Coronary artery (tissue), 2 donors: Measurements from ENCODE around the gene TBX6.
"Not testable (repeated sequence)": the region's sequence is repeated elsewhere in the genome, so short reads cannot be mapped to it uniquely, and the experiment has no call there.

Source experiments
- DNase-seq: peaks from one replicate; pipeline ENCODE4 v3.0.0-alpha.2; 2017; ENCODE audit warnings: low spot score
- H3K27ac ChIP-seq, 2 donors: fragments of 200-600 bp; sonication (generic); one replicate each; pipeline ENCODE4 v1.5.1; 2016 to 2019
- H3K4me3 ChIP-seq: fragments of 200-600 bp; sonication (generic); 2 replicates; pipeline ENCODE4 v1.5.1; 2016; ENCODE audit warnings: mild to moderate bottlenecking, moderate library complexity
- CTCF ChIP-seq: fragments of 200-600 bp; sonication (generic); IDR thresholded peaks from one replicate; pipeline ENCODE4 v1.5.1; 2019; ENCODE audit warnings: antibody characterized with exemption

Gene TBX6

GRCh38 chr16:30127993-30128392 lies 36.3 kb upstream of the TBX6 start:
- no peak overlapping the region for H3K27ac ChIP-seq
- DNase-seq, result no peak
- TF ChIP-seq CTCF, result no peak
- no peak overlapping the region for H3K4me3 ChIP-seq

DNA sequence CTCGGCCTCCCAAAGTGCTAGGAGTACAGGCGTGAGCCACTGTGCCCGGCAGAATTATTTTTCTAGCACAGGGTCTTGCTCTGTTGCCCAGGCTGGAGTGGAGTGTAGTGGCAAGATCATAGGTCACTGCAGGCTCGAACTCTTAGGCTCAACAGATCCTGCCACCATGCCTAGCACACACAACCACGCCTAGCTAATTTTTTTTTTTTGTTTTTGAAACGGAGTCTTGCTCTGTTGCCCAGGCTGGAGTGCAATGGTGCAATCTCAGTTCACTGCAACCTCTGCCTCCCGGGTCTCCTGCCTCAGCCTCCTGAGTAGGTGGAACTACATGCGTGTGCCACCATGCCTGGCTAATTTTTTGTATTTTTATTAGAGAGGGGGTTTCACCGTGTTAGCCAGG lies 34.0 kb upstream of the TBX6 start:
- H3K27ac ChIP-seq, DNase-seq, H3K4me3 ChIP-seq: not testable (repeated sequence)

DNA sequence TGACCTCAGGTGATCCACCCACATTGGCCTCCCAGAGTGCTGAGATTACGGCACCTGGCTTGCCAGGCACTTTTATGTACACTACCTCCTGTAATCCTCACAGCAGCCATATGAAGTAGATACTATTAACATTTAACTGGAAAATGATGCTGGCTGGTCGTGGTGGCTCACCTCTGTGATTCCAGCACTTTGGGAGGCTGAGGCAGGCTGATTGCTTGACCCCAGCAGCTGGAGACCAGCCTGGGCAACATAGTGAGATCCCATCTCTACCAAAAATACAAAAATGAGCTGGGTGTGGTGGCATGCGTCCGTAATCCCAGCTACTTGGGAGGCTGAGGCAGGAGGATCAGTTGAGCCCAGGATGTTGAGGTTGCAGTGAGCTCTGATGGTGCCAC lies 33.3 kb upstream of the TBX6 start:
- no peak for DNase-seq
- Histone ChIP-seq H3K4me3 (no peak overlapping the region), H3K27ac (peak overlapping the region; percentile 52 to 97)
- no peak for TF ChIP-seq CTCF

GRCh38 chr16:30122604-30123160 lies 31.0 kb upstream of the TBX6 start:
- peak overlapping the region; percentile 92 for H3K4me3 ChIP-seq
- no peak for TF ChIP-seq CTCF
- peak; percentile 81 for DNase-seq

DNA sequence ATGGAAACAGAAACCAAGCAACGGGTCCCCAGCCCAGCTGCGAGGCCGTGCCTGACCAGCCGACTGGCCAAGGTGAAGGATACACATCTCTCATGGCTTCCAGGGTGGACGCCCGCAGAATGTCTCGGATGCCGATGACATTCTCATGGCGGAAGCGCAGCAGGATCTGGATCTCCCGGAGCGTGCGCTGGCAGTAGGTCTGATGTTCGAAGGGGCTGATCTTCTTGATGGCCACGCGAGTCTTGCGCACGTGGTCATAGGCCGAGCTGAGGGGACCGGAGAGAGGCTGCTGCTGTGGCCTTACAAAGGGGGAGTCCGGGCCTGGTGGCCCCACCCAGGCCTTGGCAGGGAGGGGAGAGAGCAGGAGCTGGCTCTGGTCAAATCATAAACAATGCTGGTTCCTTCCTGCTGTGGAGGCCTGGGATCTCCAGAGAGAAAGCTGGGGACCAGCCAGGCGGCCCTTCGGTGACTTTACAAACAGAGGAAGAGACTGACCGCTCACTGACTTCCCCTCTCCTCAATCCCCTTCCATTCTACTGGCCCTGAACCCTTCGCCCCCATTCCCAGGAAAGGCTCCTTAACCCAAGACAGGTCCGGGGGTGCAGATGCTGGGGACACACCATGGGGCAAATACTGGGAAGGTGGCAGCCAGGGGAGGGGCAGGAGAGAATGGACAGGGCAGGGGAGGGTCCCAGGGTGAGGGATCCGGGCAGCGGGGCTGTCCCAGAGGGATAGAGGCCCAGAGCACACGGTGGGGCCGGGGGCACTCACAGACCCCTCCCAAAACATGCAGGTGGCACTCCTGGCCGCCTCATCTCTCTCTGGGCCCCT lies 30.2 kb upstream of the TBX6 start:
- Histone ChIP-seq H3K27ac (peak overlapping the region; percentile 64 to 97), H3K4me3 (peak overlapping the region; percentile 92)
- no peak for TF ChIP-seq CTCF
- peak; percentile 81 for DNase-seq

More at GRCh38 chr16:30122604-30123160, 31.0 kb upstream of the TBX6 start:
- H3K27ac ChIP-seq, result peak overlapping the region; percentile 64 to 97

GRCh38 chr16:30120340-30121105 lies 28.8 kb upstream of the TBX6 start:
- H3K4me3 ChIP-seq, result no peak overlapping the region
- peak overlapping the region in 1 of 2 donors; percentile 97 for H3K27ac ChIP-seq
- DNase-seq, result no peak
- TF ChIP-seq CTCF, result no peak

- no peak overlapping the region for H3K27ac ChIP-seq
- TF ChIP-seq CTCF, result no peak
- no peak for DNase-seq
- H3K4me3 ChIP-seq, result no peak overlapping the region
These were observed 27.7 kb upstream of the TBX6 start for GRCh38 chr16:30119428-30119827.
